ENCODE measurements around the gene TPM3.

DNA sequence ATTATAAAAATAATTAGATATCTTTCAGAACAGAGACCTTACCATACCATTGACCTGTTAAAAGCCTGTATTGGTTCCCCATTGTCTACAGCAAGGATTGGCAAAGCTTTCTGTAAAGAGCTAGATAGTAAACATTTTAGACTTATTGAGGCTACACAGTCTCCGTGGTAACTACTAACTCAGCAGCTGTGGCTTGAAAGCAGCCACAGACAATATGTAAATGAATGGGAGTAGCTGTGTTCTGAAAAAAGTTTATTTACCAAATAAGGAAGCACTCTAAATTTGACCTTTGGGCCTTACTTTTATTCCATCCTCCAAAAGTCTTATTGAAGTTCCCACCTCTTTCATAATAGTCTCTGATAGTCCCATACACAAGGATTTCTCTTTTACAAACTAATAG is 76.7 kb downstream of the TPM3 start:
- TF ChIP-seq EP300 (IDR thresholded peaks at IDR 0.05) (no peak), CTCF (IDR thresholded peaks at IDR 0.05) (no peak), CEBPB (IDR thresholded peaks at IDR 0.05) (no peak), RARB (CRISPR knock-in tag; IDR thresholded peaks at IDR 0.05) (no peak), POLR2A (IDR thresholded peaks at IDR 0.05; ENCODE audit: low read length) (no peak), MYC (IDR thresholded peaks at IDR 0.05; ENCODE audit: borderline replicate concordance, low read length) (no peak), CBX2 (IDR thresholded peaks at IDR 0.05; ENCODE audit: borderline replicate concordance, low read depth) (no peak), HDAC2 (IDR thresholded peaks at IDR 0.05) (no peak), MAX (IDR thresholded peaks at IDR 0.05) (no peak), JUNB (IDR thresholded peaks at IDR 0.05) (no peak), ZC3H11A (IDR thresholded peaks at IDR 0.05) (no peak), CHD4 (IDR thresholded peaks at IDR 0.05; ENCODE audit: borderline replicate concordance) (no peak), NPAS2 (CRISPR knock-in tag; IDR thresholded peaks at IDR 0.05; ENCODE audit: borderline replicate concordance) (no peak)
- TF ChIP-seq, protein P1, sequence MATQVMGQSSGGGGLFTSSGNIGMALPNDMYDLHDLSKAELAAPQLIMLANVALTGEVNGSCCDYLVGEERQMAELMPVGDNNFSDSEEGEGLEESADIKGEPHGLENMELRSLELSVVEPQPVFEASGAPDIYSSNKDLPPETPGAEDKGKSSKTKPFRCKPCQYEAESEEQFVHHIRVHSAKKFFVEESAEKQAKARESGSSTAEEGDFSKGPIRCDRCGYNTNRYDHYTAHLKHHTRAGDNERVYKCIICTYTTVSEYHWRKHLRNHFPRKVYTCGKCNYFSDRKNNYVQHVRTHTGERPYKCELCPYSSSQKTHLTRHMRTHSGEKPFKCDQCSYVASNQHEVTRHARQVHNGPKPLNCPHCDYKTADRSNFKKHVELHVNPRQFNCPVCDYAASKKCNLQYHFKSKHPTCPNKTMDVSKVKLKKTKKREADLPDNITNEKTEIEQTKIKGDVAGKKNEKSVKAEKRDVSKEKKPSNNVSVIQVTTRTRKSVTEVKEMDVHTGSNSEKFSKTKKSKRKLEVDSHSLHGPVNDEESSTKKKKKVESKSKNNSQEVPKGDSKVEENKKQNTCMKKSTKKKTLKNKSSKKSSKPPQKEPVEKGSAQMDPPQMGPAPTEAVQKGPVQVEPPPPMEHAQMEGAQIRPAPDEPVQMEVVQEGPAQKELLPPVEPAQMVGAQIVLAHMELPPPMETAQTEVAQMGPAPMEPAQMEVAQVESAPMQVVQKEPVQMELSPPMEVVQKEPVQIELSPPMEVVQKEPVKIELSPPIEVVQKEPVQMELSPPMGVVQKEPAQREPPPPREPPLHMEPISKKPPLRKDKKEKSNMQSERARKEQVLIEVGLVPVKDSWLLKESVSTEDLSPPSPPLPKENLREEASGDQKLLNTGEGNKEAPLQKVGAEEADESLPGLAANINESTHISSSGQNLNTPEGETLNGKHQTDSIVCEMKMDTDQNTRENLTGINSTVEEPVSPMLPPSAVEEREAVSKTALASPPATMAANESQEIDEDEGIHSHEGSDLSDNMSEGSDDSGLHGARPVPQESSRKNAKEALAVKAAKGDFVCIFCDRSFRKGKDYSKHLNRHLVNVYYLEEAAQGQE (IDR thresholded peaks at IDR 0.05), result no peak
